WERI-Rb-1 (cell line): ENCODE data around the gene ST3GAL3.

ENCODE experiments used
- DNase-seq: peaks from one replicate; pipeline ENCODE4 v3.0.0-alpha.2; 2020
- H3K27ac ChIP-seq: fragments of 250-450 bp; sonication (Bioruptor Pico); 2 replicates; pipeline ENCODE4 v1.5.1; 2020; ENCODE audit warnings: mild to moderate bottlenecking, moderate library complexity
- H3K27me3 ChIP-seq: fragments of 250-450 bp; sonication (Bioruptor Pico); 2 replicates; pipeline ENCODE4 v1.5.1; 2021; ENCODE audit warnings: mild to moderate bottlenecking, low read depth, moderate library complexity; ENCODE audit not compliant: insufficient read depth, severe bottlenecking
- H3K36me3 ChIP-seq: fragments of 250-450 bp; sonication (Bioruptor Pico); 2 replicates; pipeline ENCODE4 v1.5.1; 2020; ENCODE audit warnings: mild to moderate bottlenecking, moderate library complexity
- H3K4me3 ChIP-seq: 2 replicates; pipeline ENCODE4 v1.5.1; 2011; ENCODE audit warnings: low read depth, mild to moderate bottlenecking, control low read depth, low read length
- H3K9me3 ChIP-seq: fragments of 250-450 bp; sonication (Bioruptor Pico); 2 replicates; pipeline ENCODE4 v1.5.1; 2021; ENCODE audit warnings: mild to moderate bottlenecking, moderate library complexity; ENCODE audit not compliant: severe bottlenecking
- CTCF ChIP-seq: IDR thresholded peaks from 2 replicates; pipeline ENCODE4 v1.5.1; 2011; ENCODE audit warnings: low read depth, mild to moderate bottlenecking, control low read depth, inconsistent platforms, low read length

ST3GAL3 gene

GRCh38 chr1:43913051-43913501 lies 205.7 kb downstream of the ST3GAL3 start:
- TF ChIP-seq CTCF = no peak
- Histone ChIP-seq H3K9me3 (no peaks in the 10 kb centered on the region), H3K27me3 (no peaks in the 10 kb centered on the region), H3K27ac (no peak overlapping the region), H3K4me3 (no peak overlapping the region), H3K36me3 (no peaks in the 10 kb centered on the region)
- DNase-seq = peak; percentile 38

- Histone ChIP-seq H3K9me3 (no peaks in the 10 kb centered on the region), H3K36me3 (no peaks in the 10 kb centered on the region), H3K27me3 (no peaks in the 10 kb centered on the region), H3K4me3 (no peak overlapping the region), H3K27ac (no peak overlapping the region)
- TF ChIP-seq CTCF = no peak
- no peak for DNase-seq
These were observed 206.5 kb downstream of the ST3GAL3 start for GRCh38 chr1:43913666-43914360.

- Histone ChIP-seq H3K27me3 (no peaks in the 10 kb centered on the region), H3K27ac (no peak overlapping the region), H3K4me3 (no peak overlapping the region), H3K36me3 (no peaks in the 10 kb centered on the region), H3K9me3 (no peaks in the 10 kb centered on the region)
- no peak for TF ChIP-seq CTCF
- no peak for DNase-seq
These were observed 207.5 kb downstream of the ST3GAL3 start for GRCh38 chr1:43914576-43915525.

GRCh38 chr1:43919906-43920305 lies 212.6 kb downstream of the ST3GAL3 start:
- Histone ChIP-seq H3K27me3 (no peaks in the 10 kb centered on the region), H3K4me3 (no peak overlapping the region), H3K27ac (no peak overlapping the region), H3K36me3 (no peaks in the 10 kb centered on the region), H3K9me3 (no peaks in the 10 kb centered on the region)
- no peak for TF ChIP-seq CTCF
- DNase-seq = no peak

- Histone ChIP-seq H3K27me3 (no peaks in the 10 kb centered on the region), H3K27ac (no peak overlapping the region), H3K9me3 (no peaks in the 10 kb centered on the region), H3K36me3 (no peaks in the 10 kb centered on the region), H3K4me3 (no peak overlapping the region)
- no peak for TF ChIP-seq CTCF
- no peak for DNase-seq
These were observed 213.7 kb downstream of the ST3GAL3 start for GRCh38 chr1:43921022-43921421.
